Measurements from ENCODE around the gene MYBPC3. TPM values are rescaled to one million over a fixed set of nuclear protein-coding genes. Genes with fewer than 3 reads are reported as not detected.

The MYBPC3 gene
- total RNA-seq, 4 donors from 2014 or later: not detected

GRCh38 chr11:47345890-47346563, 6.5 kb downstream of the MYBPC3 start:
- no peak for TF ChIP-seq CTCF (IDR thresholded peaks at IDR 0.05)
- TF ChIP-seq EP300 (IDR thresholded peaks at IDR 0.05; ENCODE audit: low read depth): no peak
- TF ChIP-seq POLR2A (IDR thresholded peaks at IDR 0.05): no peak
- TF ChIP-seq POLR2AphosphoS5 (IDR thresholded peaks at IDR 0.05): no peak
- Histone ChIP-seq H3K4me1 (no peaks in the 10 kb centered on the region), H3K27ac (no peak overlapping the region), H3K36me3 (no peaks in the 10 kb centered on the region), H3K4me3 (no peak overlapping the region), H3K27me3 (no peaks in the 10 kb centered on the region), H3K9me3 (no peaks in the 10 kb centered on the region)
- 83% methylated on average over 3 to 18 of the region's 18 CpGs for WGBS, 2 donors (ENCODE audit: low coverage in 1 of 2)
- in situ Hi-C loops (cut with MboI; ENCODE audit: low pct_ligation_motif_present in 1 of 4, low pct_unique_long_range_greater_than_20kb in 1 of 4, low sequenced_read_pairs in 3 of 4) (no loop called here), intact Hi-C loops (cut with DNase I; ENCODE audit: low total_unique reads) (loop anchor here (10.0 kb wide), 1 partner anchor 71 kb away; the partner anchor contains the start of gene MADD)
- DNase-seq: no peak

GRCh38 chr11:47342854-47343253, 9.6 kb downstream of the MYBPC3 start:
- no peak for DNase-seq
- WGBS, 2 donors (ENCODE audit: low coverage in 1 of 2): 95% methylated on average over 15 of the region's 15 CpGs; no CpG with 5 or more reads in 1 of the 2 donors
- Histone ChIP-seq H3K4me1 (no peaks in the 10 kb centered on the region), H3K27me3 (no peaks in the 10 kb centered on the region), H3K36me3 (no peaks in the 10 kb centered on the region), H3K9me3 (no peaks in the 10 kb centered on the region), H3K27ac (no peak overlapping the region), H3K4me3 (no peak overlapping the region)
- no peak for TF ChIP-seq POLR2A (IDR thresholded peaks at IDR 0.05)
- no peak for TF ChIP-seq EP300 (IDR thresholded peaks at IDR 0.05; ENCODE audit: low read depth)
- in situ Hi-C loops (cut with MboI; ENCODE audit: low pct_ligation_motif_present in 1 of 4, low pct_unique_long_range_greater_than_20kb in 1 of 4, low sequenced_read_pairs in 3 of 4) (no loop called here), intact Hi-C loops (cut with DNase I; ENCODE audit: low total_unique reads) (loop anchor here (10.0 kb wide), 1 partner anchor 68 kb away; the partner anchor contains the start of gene MADD)

- Histone ChIP-seq H3K4me1 (no peaks in the 10 kb centered on the region), H3K27ac (no peak overlapping the region), H3K9me3 (no peaks in the 10 kb centered on the region), H3K27me3 (no peaks in the 10 kb centered on the region), H3K4me3 (no peak overlapping the region), H3K36me3 (no peaks in the 10 kb centered on the region)
- in situ Hi-C loops (cut with MboI; ENCODE audit: low pct_ligation_motif_present in 1 of 4, low pct_unique_long_range_greater_than_20kb in 1 of 4, low sequenced_read_pairs in 3 of 4): no loop called here
- DNase-seq: no peak
- 81 to 83% methylated on average over 6 to 24 of the region's 24 CpGs for WGBS, 2 donors (ENCODE audit: low coverage in 1 of 2)
- intact Hi-C loops (cut with DNase I; ENCODE audit: low total_unique reads): loop anchor here (10.0 kb wide), 1 partner anchor 67 kb away; the partner anchor contains the start of gene MADD
- no peak for TF ChIP-seq EP300 (IDR thresholded peaks at IDR 0.05; ENCODE audit: low read depth)
- TF ChIP-seq POLR2AphosphoS5 (IDR thresholded peaks at IDR 0.05): no peak
- no peak for TF ChIP-seq CTCF (IDR thresholded peaks at IDR 0.05)
- no peak for TF ChIP-seq POLR2A (IDR thresholded peaks at IDR 0.05)
Measured at GRCh38 chr11:47342036-47342803, 10.3 kb downstream of the MYBPC3 start.

GRCh38 chr11:47340980-47341775, 11.3 kb downstream of the MYBPC3 start:
- no peak for TF ChIP-seq EP300 (IDR thresholded peaks at IDR 0.05; ENCODE audit: low read depth)
- TF ChIP-seq CTCF (IDR thresholded peaks at IDR 0.05): no peak
- no peak for TF ChIP-seq POLR2A (IDR thresholded peaks at IDR 0.05)
- no peak for TF ChIP-seq POLR2AphosphoS5 (IDR thresholded peaks at IDR 0.05)
- Histone ChIP-seq H3K4me1 (no peaks in the 10 kb centered on the region), H3K4me3 (no peak overlapping the region), H3K27ac (no peak overlapping the region), H3K36me3 (no peaks in the 10 kb centered on the region), H3K9me3 (no peaks in the 10 kb centered on the region), H3K27me3 (no peaks in the 10 kb centered on the region)
- intact Hi-C loops (cut with DNase I; ENCODE audit: low total_unique reads): loop anchor here (10.0 kb wide), 1 partner anchor 66 kb away; the partner anchor contains the start of gene MADD
- in situ Hi-C loops (cut with MboI; ENCODE audit: low pct_ligation_motif_present in 1 of 4, low pct_unique_long_range_greater_than_20kb in 1 of 4, low sequenced_read_pairs in 3 of 4): no loop called here
- WGBS, 2 donors (ENCODE audit: low coverage in 1 of 2): 63 to 66% methylated on average over 5 to 14 of the region's 18 CpGs
- no peak for DNase-seq
